ENCODE measurements around the gene GNS. TPM values are rescaled to one million over a fixed set of nuclear protein-coding genes. Genes with fewer than 3 reads are reported as not detected.

Gene GNS
- total and polyA plus RNA-seq, 3 donors from 2014 or later = 52.4 to 87.9 (median 84.2) TPM

DNA sequence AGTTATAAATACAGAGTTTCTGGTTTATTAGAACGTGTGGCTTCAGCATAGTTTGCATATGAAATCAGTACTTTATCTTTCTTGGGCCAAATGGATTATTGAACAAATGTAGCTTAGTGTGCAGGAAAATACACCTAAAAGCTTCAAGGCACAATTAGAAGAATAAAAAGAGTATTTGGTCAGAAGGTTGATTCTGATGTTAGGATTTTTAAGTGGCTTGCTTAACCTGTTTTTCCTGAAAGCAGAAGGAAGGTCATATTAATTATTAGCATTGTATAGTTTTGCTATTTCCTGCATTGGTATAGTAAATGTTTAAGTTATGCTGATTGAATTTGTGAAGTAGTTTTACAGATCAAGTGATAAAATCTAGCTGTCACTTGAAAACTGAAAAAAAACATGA, 31.0 kb upstream of the GNS start:
- H3K9me3 ChIP-seq = no peaks in the 10 kb centered on the region
- no peak overlapping the region for H3K27ac ChIP-seq
- H3K27me3 ChIP-seq = no peaks in the 10 kb centered on the region
- no peaks in the 10 kb centered on the region for H3K36me3 ChIP-seq (ENCODE audit: low read depth, missing control alignments)
- no peak overlapping the region for H3K4me3 ChIP-seq
- 84 to 87% methylated on average over 1 of the region's 1 CpG for WGBS, 2 donors
- no peak for TF ChIP-seq POLR2A (IDR thresholded peaks at IDR 0.05)
- TF ChIP-seq, protein P1, sequence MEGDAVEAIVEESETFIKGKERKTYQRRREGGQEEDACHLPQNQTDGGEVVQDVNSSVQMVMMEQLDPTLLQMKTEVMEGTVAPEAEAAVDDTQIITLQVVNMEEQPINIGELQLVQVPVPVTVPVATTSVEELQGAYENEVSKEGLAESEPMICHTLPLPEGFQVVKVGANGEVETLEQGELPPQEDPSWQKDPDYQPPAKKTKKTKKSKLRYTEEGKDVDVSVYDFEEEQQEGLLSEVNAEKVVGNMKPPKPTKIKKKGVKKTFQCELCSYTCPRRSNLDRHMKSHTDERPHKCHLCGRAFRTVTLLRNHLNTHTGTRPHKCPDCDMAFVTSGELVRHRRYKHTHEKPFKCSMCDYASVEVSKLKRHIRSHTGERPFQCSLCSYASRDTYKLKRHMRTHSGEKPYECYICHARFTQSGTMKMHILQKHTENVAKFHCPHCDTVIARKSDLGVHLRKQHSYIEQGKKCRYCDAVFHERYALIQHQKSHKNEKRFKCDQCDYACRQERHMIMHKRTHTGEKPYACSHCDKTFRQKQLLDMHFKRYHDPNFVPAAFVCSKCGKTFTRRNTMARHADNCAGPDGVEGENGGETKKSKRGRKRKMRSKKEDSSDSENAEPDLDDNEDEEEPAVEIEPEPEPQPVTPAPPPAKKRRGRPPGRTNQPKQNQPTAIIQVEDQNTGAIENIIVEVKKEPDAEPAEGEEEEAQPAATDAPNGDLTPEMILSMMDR (IDR thresholded peaks at IDR 0.05) = no peak
- intact Hi-C loops (cut with DNase I; ENCODE audit: low total_unique reads) = no loop called here
- no peak for DNase-seq
- no peaks in the 10 kb centered on the region for H3K4me1 ChIP-seq

DNA sequence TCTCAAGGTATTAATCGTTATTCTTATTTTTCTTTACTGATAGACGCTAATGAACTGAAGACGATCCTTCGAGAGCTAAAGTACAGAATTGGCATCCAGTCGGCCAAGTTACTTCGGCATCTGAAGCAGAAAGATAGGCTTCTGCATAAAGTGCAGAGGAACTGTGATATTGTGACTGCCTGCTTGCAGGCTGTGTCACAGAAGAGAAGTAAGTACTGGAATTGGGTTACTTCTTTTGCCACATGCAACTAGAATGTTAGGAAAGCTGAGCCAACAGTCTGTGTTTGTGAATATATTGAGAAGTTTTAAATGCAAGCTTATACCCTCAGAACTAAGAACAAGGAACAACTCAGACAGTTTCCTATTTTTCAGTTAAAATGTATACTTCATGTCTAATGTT, 26.6 kb upstream of the GNS start:
- no peak for DNase-seq
- H3K9me3 ChIP-seq = no peaks in the 10 kb centered on the region
- no peaks in the 10 kb centered on the region for H3K27me3 ChIP-seq
- H3K4me1 ChIP-seq = no peaks in the 10 kb centered on the region
- H3K27ac ChIP-seq = no peak overlapping the region
- intact Hi-C loops (cut with DNase I; ENCODE audit: low total_unique reads) = no loop called here
- 91 to 94% methylated on average over 6 of the region's 6 CpGs for WGBS, 2 donors
- TF ChIP-seq, protein P1 (IDR thresholded peaks at IDR 0.05) = no peak
- TF ChIP-seq POLR2A (IDR thresholded peaks at IDR 0.05) = no peak
- H3K4me3 ChIP-seq = no peak overlapping the region
- H3K36me3 ChIP-seq (ENCODE audit: low read depth, missing control alignments) = no peaks in the 10 kb centered on the region

DNA sequence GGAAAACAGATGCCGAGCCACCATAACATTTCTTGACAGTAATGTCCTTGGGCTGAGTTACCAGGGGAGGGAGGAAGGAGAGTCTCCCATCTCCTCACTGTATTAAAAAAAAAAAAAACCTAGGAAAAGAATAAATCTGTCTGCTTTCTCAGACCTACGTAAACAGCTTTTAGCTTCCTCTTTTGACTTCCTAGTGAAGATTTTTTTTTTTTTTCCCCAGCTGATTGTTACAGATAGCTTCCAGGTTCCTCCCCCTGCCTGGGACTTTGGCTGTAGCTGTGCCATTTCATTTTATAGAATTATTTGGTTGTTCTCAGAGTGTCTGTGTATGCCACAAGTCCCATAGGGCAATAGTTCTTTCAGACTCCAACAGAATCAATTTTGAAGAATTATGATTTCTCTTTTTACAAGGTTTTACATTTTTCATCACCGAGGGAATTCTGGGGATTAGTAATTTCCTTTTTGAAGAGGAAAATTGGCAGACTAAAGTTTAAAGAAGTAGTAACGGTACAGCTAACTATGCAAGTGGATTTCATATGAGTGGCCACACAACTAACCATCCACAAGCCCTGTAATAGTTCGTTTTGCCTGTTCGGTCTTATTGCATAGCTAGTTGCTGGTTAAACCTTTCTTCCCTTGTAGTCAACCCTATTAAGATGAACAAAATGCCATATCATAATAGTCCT, 23.1 kb upstream of the GNS start:
- Histone ChIP-seq H3K27ac (no peak overlapping the region), H3K9me3 (no peaks in the 10 kb centered on the region), H3K36me3 (ENCODE audit: low read depth, missing control alignments) (no peaks in the 10 kb centered on the region), H3K4me3 (peak overlapping the region; percentile 61 to 63), H3K4me1 (no peaks in the 10 kb centered on the region), H3K27me3 (no peaks in the 10 kb centered on the region)
- TF ChIP-seq, protein P1 (IDR thresholded peaks at IDR 0.05) = no peak
- no peak for TF ChIP-seq POLR2A (IDR thresholded peaks at IDR 0.05)
- intact Hi-C loops (cut with DNase I; ENCODE audit: low total_unique reads) = no loop called here
- 44 to 51% methylated on average over 6 of the region's 6 CpGs for WGBS, 2 donors
- DNase-seq = no peak

DNA sequence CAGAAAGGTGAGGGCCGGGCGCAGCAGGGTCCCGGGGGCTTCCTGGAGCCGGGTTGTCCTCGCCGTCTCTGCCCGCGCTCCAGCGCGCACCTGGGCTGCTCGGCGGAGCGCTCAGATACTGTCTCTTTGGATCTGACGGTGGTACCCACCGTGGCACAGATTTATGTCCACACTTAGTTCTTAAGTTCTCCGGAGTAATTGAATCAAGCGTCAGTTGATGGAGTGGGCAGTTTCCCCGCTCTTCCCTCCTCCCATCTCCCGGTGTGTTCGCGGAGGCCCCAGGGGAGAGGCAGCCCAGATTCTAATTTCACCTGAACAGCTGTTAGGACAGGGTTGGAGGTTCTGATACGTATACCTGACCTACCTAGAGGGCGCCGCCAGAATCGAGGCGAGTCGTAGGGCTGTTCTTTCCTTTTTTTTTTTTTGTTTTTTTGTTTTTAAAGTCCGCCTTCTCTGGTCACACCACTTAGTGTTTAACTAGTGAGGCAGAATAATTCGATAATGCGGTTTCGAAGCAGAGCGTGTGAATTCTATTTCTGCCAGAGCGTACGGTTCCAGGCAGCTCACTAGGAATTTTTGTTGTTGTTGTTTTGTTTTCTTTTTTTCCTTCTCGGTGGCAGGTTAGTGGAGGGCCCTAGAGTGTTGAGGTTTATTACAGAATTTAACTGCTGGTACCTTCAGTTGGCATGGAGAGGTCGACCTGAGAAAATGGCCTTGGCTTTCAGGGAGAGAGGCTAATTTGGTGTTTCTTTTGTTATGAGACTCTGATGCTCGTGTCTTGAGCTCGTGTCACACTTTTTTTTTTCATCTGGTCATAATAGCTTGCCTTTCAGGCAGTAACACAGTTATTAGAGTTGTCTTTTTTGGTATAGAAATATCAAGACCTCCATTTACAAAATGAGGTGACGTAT, 22.3 kb upstream of the GNS start:
- Histone ChIP-seq H3K36me3 (ENCODE audit: low read depth, missing control alignments) (no peaks in the 10 kb centered on the region), H3K9me3 (no peaks in the 10 kb centered on the region), H3K4me1 (no peaks in the 10 kb centered on the region), H3K4me3 (peak overlapping the region; percentile 61 to 63), H3K27ac (no peak overlapping the region), H3K27me3 (no peaks in the 10 kb centered on the region)
- TF ChIP-seq, protein P1 (IDR thresholded peaks at IDR 0.05) = no peak
- TF ChIP-seq POLR2A (IDR thresholded peaks at IDR 0.05) = no peak
- 4 to 7% methylated on average over 38 to 39 of the region's 39 CpGs for WGBS, 2 donors
- DNase-seq = no peak
- intact Hi-C loops (cut with DNase I; ENCODE audit: low total_unique reads) = no loop called here

Data from testis (tissue), 3 donors.